ENCODE results near the gene ERVFRD-1.

Gene ERVFRD-1

GRCh38 chr6:11065436-11066202 is 45.9 kb downstream of the ERVFRD-1 start:
- no peak for DNase-seq (ENCODE audit: extremely low read depth, insufficient read length)
- Histone ChIP-seq H3K36me3 (ENCODE audit: control insufficient read depth, insufficient read depth, low read length) (no peaks in the 10 kb centered on the region), H3K27me3 (replicated peaks; ENCODE audit: control insufficient read depth, insufficient read depth, low read length) (no peaks in the 10 kb centered on the region), H3K4me3 (replicated peaks; ENCODE audit: low read depth, low read length) (no peak overlapping the region)
- TF ChIP-seq, protein P1, sequence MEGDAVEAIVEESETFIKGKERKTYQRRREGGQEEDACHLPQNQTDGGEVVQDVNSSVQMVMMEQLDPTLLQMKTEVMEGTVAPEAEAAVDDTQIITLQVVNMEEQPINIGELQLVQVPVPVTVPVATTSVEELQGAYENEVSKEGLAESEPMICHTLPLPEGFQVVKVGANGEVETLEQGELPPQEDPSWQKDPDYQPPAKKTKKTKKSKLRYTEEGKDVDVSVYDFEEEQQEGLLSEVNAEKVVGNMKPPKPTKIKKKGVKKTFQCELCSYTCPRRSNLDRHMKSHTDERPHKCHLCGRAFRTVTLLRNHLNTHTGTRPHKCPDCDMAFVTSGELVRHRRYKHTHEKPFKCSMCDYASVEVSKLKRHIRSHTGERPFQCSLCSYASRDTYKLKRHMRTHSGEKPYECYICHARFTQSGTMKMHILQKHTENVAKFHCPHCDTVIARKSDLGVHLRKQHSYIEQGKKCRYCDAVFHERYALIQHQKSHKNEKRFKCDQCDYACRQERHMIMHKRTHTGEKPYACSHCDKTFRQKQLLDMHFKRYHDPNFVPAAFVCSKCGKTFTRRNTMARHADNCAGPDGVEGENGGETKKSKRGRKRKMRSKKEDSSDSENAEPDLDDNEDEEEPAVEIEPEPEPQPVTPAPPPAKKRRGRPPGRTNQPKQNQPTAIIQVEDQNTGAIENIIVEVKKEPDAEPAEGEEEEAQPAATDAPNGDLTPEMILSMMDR (IDR thresholded peaks at IDR 0.05; ENCODE audit: insufficient read depth, low read length, poor library complexity, severe bottlenecking), result no peak

DNA sequence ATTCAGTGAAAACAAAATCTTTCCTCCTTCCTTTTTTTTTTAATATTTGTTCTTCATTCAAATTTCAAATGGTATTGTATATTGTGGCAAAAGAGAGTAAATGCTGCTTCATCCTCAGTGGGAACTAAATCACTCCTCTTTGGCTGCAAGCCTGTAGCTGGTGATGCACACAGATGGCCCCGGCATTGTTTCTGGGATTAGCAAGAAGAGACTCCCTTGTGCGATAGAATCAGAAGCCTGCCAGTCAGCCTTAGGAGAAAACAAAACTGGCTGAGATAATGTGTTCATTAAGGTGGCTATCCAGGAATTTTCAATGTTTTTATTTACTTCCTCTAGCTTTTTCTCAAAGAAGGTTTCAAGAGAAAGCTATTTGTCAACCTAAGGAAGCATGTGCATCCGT is 46.7 kb downstream of the ERVFRD-1 start:
- H3K36me3 ChIP-seq (ENCODE audit: control insufficient read depth, insufficient read depth, low read length), result no peaks in the 10 kb centered on the region
- no peaks in the 10 kb centered on the region for H3K27me3 ChIP-seq (replicated peaks; ENCODE audit: control insufficient read depth, insufficient read depth, low read length)
- DNase-seq (ENCODE audit: extremely low read depth, insufficient read length), result no peak
- H3K4me3 ChIP-seq (replicated peaks; ENCODE audit: low read depth, low read length), result no peak overlapping the region
- TF ChIP-seq, protein P1 (IDR thresholded peaks at IDR 0.05; ENCODE audit: insufficient read depth, low read length, poor library complexity, severe bottlenecking), result no peak

GRCh38 chr6:11062715-11063114 is 48.8 kb downstream of the ERVFRD-1 start:
- no peaks in the 10 kb centered on the region for H3K36me3 ChIP-seq (ENCODE audit: control insufficient read depth, insufficient read depth, low read length)
- no peak overlapping the region for H3K4me3 ChIP-seq (replicated peaks; ENCODE audit: low read depth, low read length)
- no peaks in the 10 kb centered on the region for H3K27me3 ChIP-seq (replicated peaks; ENCODE audit: control insufficient read depth, insufficient read depth, low read length)
- TF ChIP-seq, protein P1 (IDR thresholded peaks at IDR 0.05; ENCODE audit: insufficient read depth, low read length, poor library complexity, severe bottlenecking), result no peak
- DNase-seq (ENCODE audit: extremely low read depth, insufficient read length), result no peak

DNA sequence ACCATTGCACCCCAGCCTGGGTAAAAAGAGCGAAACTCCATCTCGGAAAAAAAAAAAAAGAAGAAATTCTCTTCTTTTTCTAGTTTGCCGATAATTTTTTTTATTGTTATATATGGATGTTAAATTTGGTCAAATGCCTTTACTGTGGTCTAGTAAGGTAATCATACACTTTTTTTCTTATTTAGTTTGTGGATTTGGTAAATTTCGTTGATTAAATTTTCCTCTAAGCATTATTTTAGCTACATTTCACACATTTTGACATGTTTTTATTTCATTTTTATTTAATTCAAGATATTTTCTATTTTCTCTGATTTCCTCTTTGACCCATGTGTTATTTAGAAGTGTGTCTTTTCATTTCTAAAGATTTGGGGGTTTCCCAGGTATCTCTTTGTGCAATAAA is 49.4 kb downstream of the ERVFRD-1 start:
- TF ChIP-seq, protein P1 (IDR thresholded peaks at IDR 0.05; ENCODE audit: insufficient read depth, low read length, poor library complexity, severe bottlenecking), result no peak
- no peak for DNase-seq (ENCODE audit: extremely low read depth, insufficient read length)
- H3K36me3 ChIP-seq (ENCODE audit: control insufficient read depth, insufficient read depth, low read length), result no peaks in the 10 kb centered on the region
- no peaks in the 10 kb centered on the region for H3K27me3 ChIP-seq (replicated peaks; ENCODE audit: control insufficient read depth, insufficient read depth, low read length)
- H3K4me3 ChIP-seq (replicated peaks; ENCODE audit: low read depth, low read length), result no peak overlapping the region

DNA sequence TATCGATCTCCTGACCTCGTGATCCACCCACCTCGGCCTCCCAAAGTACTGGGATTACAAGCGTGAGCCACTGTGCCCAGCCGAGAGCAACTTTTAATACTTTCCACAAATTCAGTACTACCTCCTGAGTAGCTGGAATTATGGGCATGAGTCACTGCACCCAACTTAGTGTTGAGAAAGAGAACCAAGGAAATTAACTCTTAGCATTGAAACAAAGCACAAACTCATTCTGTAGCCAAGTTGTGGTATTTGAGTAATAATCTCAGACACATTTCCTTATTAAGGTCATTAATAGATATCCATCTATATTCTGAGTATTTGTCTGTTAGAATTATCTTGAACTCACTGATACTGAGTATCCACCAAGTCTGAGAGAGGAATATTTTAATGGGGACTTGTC is 53.1 kb downstream of the ERVFRD-1 start:
- Histone ChIP-seq H3K4me3 (replicated peaks; ENCODE audit: low read depth, low read length) (no peak overlapping the region), H3K36me3 (ENCODE audit: control insufficient read depth, insufficient read depth, low read length) (no peaks in the 10 kb centered on the region), H3K27me3 (replicated peaks; ENCODE audit: control insufficient read depth, insufficient read depth, low read length) (no peaks in the 10 kb centered on the region; the same call in 1 of the 2 replicates)
- TF ChIP-seq, protein P1 (IDR thresholded peaks at IDR 0.05; ENCODE audit: insufficient read depth, low read length, poor library complexity, severe bottlenecking), result no peak
- no peak for DNase-seq (ENCODE audit: extremely low read depth, insufficient read length)

Measured in GM06990 (cell line).